HG02884 (cell line): ENCODE data around the gene BICC1.

Experiments
- ATAC-seq: cut with Tn5 transposase; IDR thresholded peaks from one replicate; pipeline ENCODE4 v1.9.1; 2021; ENCODE audit warnings: mild to moderate bottlenecking, moderate library complexity; ENCODE audit not compliant: unreplicated experiment

Gene BICC1

GRCh38 chr10:58734116-58734515 is 221.4 kb downstream of the BICC1 start:
- no peak for ATAC-seq

GRCh38 chr10:58734664-58735063 is 222.0 kb downstream of the BICC1 start:
- no peak for ATAC-seq

- no peak for ATAC-seq
Measured at GRCh38 chr10:58735087-58735486, 222.4 kb downstream of the BICC1 start.

GRCh38 chr10:58740620-58741369 is 228.1 kb downstream of the BICC1 start:
- no peak for ATAC-seq

GRCh38 chr10:58741673-58742072 is 229.0 kb downstream of the BICC1 start:
- ATAC-seq = no peak

- ATAC-seq = no peak
Measured at GRCh38 chr10:58742141-58742540, 229.5 kb downstream of the BICC1 start.

GRCh38 chr10:58743466-58744115 is 230.9 kb downstream of the BICC1 start:
- no peak for ATAC-seq

- ATAC-seq = no peak
Measured at GRCh38 chr10:58746474-58747185, 234.0 kb downstream of the BICC1 start.

- no peak for ATAC-seq
Measured at GRCh38 chr10:58747687-58748086, 235.0 kb downstream of the BICC1 start.

GRCh38 chr10:58752665-58753064 is 240.0 kb downstream of the BICC1 start:
- ATAC-seq = no peak

GRCh38 chr10:58753425-58753824 is 240.8 kb downstream of the BICC1 start:
- no peak for ATAC-seq

- no peak for ATAC-seq
Measured at GRCh38 chr10:58754469-58755339, 242.0 kb downstream of the BICC1 start.

GRCh38 chr10:58755340-58755610 is 242.6 kb downstream of the BICC1 start:
- no peak for ATAC-seq

- ATAC-seq = no peak
Measured at GRCh38 chr10:58755677-58756076, 243.0 kb downstream of the BICC1 start.

- no peak for ATAC-seq
Measured at GRCh38 chr10:58756130-58756719, 243.6 kb downstream of the BICC1 start.

GRCh38 chr10:58757352-58758065 is 244.8 kb downstream of the BICC1 start:
- no peak for ATAC-seq

- ATAC-seq = no peak
Measured at GRCh38 chr10:58758321-58758720, 245.6 kb downstream of the BICC1 start.

- ATAC-seq = no peak
Measured at GRCh38 chr10:58764087-58764747, 251.5 kb downstream of the BICC1 start.

GRCh38 chr10:58765910-58766309 is 253.2 kb downstream of the BICC1 start:
- no peak for ATAC-seq

GRCh38 chr10:58767652-58768051 is 255.0 kb downstream of the BICC1 start:
- no peak for ATAC-seq
